Cortex of kidney (tissue), 1 donor: ENCODE data around the gene VPS26B.
"Not testable (repeated sequence)": the region's sequence is repeated elsewhere in the genome, so short reads cannot be mapped to it uniquely, and the experiment has no call there.

Experiments used
- DNase-seq: peaks from one replicate; lab custom pipeline; 2025; lab: John Stamatoyannopoulos, UW

The VPS26B gene

DNA sequence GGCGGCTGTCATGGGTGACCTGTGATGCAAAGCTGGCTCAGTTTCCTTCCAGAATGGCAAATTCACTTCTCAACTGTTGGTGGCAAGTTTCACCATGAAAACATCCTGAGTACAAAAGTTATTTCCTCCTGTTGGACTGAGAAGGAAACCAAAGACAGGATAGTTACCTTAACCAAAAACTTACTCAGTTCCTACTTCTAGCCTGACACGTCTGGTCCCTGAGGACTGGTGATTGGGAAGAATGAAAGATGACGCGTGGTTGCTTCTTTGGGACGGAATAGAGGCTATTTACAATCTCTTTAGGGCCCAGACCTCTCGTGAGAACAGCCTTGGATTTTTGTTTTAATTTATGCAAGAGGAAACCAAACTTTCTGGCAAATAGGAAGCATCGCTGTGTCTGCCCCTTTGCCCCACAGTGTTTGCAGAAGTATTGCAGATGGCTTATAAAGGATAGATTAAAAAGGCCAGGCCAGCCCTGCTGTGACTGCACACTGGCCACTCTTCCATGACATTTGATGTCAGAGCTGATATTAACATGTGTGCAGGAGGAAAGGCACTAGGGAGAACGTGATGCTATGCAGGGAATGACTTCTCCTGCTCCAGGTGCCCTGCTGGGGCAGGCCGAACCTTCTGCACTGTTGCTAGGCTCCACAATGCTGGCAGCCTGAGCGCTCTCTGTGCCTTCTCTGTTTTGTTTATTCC is 7.6 kb downstream of the VPS26B start:
- DNase-seq, result no peak

DNA sequence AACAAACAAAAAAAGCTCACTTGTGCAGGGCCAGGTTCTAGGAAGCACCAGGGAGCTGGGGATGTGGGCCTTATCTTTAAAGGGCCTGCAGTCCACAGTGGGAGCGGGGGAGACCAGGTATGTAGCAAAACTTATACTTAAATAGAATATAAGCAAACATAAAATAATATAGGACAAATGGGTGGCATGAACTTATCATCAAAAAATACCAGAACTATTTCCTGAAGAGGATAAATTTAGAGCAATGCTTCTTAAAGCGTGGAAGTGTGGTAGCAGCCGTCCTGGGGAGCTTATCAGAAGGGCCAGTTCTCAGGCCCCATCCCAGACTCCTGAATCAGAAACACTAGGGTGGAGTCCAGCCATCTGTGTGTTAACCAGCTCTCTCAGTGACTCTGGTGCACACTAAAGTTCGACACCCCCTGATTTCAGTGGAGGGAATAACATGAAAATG is 9.3 kb downstream of the VPS26B start:
- DNase-seq, result no peak

DNA sequence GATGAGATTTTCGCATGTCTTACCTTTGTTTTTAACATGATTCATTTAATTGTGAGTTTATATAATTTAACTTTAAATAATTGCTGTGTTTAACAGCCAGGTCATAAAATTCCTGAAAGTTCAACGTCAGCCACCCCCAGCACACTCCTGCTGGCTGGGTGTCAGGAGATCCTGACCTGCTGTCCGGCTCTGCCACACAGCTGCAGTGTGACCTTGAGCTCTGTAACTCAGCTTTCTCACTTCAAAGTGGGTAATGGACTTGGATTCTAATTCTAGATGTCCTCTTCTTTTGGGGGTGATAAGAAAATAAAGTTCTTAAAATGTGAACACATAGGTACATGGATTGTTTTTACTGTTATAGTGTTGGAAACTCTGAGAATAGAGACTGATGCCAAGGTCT is 10.9 kb downstream of the VPS26B start:
- no peak for DNase-seq

DNA sequence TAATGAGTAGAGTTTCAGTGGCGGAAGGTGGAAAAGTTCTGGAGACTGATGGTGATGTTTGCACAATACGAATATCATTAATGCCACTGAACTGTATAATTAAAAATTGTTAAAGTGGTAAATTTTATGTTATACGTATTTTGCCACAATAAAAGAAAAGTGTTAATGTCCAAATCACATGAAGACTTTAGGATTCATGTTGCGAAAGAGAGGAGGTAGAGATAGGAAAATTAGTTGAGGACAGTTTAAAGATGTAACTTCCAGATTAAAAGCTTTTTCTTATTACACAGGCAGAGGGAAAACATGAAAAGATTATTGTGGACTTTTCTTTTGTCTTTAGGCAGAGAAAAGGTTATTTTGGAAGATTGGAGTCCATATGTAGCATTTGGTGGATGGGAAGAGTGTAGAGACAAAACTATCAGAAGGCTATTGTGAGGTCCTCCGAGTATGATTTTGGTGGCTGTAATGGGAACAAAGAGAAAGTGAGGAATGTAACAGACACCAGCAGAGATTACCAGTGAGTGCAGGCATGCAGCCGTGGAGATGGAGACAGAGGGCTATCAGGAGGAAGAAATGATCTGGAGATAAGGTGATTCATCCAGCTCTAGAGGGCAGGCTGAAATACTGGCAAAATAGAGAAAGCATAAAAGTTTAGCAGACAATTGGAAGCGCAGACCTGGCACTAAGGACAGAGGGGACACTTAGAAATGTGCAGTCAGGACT is 12.5 kb downstream of the VPS26B start:
- DNase-seq, result no peak

DNA sequence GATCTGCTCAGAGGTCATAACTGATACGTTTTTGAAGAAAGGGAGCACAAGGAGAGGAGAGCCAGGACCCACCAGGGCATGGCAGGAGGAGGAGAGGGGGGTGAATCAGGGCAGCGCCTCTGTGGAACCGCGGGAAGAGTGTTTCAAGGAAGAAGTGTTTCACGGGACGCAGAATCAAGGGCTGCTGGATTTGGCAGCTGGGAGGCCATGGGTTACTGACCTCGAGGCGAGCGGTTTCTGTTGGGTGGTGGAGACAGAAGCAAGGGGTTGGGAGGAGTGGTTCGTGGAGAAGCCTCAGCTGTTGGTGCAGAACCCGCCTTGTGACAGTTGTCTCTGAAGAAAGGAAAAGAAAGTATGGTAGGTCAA is 13.1 kb downstream of the VPS26B start:
- no peak for DNase-seq

DNA sequence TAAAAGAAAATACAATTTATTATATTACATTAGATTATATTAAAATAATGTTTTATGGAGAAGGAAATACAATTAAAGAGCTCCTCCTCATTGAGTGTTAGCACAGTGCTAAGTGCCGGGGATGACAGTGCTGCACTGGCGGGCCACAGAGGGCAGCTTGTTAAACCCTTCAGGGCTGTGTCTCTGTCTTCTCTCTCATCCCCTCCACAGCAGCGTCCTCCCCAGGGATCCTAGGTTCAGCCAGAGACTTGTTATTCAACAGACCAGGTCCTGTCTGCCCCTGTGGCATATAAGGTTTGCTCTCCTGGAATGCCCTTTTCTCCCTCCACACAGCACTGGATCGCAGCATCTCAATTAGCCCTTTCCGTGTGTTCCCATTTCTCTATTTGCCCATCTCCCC is 14.5 kb downstream of the VPS26B start:
- no peak for DNase-seq

DNA sequence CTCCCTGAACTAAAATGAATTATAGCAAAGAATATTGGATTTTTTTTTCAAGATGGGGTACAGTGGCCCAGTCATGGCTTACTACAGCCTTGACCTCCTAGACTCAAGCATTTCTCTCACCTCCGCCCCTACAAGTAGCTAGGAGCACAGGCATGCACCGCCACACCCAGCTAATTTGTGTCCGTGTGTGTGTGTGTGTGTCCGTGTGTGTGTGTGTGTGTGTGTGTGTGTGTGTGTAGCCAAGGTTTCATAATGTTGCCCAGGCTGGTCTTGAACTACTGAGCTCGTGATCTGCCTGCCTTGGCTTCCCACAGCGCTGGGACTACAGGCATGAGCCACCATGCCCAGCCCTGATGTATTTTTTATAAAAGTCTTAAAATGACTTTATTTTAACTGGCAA is 16.1 kb downstream of the VPS26B start:
- no peak for DNase-seq

DNA sequence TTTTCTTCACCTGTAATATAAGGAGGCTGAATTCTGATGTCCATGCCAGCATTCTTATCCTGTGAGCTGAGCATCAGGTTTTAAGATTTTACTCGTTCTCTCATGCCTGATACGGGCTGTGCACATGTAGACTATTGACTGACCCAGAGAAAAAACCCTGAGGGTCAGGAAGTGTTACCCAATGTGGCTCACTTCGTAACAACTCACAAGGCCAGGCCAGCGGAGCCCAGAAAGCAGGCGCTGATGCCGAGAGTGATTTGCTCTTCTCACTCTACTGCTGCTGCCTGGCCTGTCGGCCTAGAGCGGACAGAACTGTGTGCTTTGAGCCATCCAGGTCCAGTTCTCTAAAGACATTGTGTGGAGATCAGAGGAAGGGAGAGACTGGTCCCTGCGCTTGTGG is 17.9 kb downstream of the VPS26B start:
- DNase-seq, result no peak

DNA sequence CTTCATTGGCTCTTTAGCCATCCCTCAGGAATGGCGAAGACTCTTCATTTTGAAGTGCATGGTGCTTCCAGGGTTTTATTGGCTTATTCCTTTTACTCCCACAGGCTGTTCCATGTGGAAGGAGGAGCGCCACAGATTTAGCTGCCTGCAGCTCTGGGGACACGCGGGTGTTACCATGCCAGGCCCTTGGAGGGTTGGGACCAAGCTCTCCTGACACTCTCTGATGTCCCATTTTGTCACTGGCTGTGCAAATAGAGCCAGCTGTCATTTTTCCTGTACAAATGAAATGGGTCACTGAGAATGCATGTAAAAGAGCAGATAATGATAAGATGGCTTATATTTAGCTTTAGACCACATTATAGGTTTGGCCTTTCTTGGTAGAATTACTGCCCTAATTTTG is 19.4 kb downstream of the VPS26B start:
- no peak for DNase-seq

DNA sequence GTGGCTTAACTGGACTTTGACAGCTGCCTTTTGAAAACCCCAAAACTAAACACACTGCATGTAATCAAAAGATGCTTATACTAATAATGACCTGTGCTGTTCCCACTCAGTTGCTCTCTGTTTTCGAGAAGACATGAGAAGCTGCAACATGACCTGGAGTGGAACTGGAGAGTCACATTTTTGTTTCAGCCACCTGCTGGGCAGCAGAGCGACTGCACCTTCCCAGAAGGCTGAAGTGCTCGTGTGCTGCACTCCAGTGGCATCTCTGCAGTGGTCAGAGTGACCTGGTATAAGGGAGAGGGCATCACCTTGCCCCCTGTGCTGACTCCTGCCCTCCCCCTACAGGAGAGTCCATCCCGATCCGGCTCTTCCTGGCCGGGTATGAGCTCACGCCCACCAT is 20.1 kb downstream of the VPS26B start:
- no peak for DNase-seq

DNA sequence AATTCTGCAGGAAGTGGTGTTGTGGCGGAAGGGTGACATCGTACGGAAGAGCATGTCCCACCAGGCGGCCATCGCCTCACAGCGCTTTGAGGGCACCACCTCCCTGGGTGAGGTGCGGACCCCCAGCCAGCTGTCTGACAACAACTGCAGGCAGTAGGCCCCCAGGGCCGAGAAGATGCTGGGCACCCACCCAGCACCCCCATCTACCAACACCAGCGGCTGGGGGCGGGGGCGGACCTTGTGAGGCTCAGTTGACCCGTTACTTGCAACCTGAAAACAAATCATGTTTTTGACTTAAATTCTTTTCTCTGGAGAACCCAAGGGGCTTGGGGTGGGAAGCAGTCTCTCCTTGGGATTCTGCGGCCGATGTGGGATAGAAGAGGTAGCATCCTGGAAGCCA is 21.0 kb downstream of the VPS26B start:
- DNase-seq, result no peak

DNA sequence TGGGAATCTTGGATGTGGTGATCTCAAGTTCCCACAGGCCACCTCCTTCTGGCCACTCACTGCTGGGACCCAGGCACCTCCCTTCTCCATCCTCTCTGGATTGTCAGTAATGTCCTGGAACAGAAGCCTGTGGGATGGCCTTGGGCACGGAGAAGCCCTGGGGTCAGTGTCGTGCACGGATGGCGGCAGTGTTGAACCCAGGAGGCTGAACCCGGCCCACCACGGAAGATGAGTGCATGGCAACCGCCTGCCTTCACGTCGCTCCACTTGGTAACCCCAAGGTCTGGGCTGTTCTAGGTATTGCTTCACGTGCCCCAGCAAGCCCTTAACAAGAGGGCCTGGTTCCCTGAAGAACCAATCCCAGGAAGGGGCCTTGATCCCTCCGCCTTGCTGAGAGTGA is 21.6 kb downstream of the VPS26B start:
- no peak for DNase-seq

DNA sequence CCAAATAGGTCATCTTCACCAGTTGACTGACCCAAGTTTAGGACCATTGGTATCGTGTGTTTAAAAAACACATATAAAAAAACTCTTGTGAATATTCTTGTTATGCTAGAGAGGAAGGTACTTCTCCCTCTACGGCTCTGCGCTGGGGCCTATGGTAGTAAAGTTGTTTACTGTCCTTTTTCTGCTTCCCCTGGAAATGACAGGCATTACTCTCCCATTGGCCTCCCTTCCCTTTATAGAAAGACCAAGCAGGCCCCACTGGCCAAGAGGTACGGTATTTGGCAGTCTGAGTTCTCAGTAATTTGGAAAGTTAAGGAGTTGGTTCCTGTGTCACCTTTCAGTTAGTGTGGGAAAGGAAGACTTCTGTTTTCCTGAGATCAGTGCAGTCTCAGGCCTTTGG is 22.2 kb downstream of the VPS26B start:
- no peak for DNase-seq

DNA sequence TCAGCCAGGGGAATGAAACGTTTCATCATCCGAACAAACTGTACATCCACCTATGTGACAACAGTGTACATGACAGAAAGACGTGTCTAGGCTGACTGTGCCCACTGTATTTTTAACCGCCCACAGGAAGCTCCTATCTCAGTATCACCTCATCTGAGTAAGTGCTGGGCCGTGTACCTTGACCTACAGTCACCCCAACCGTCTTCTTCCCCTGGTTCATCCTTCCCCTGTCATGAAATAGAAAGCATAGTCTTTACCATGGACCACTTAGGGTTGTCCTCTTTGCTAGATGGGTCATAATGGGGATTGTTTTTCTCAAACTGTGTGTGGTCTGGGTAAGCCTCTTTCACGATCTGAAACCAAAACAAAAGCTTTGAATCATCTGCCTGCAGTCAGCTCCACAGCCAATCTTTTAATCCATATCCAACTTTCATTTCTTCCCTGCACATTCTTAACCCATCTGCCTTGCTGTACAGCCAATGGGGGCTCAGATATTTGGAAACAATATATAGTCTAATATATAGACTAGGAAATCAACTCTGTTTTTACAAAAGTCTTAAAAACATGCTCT is 24.5 kb downstream of the VPS26B start:
- DNase-seq, result no peak

DNA sequence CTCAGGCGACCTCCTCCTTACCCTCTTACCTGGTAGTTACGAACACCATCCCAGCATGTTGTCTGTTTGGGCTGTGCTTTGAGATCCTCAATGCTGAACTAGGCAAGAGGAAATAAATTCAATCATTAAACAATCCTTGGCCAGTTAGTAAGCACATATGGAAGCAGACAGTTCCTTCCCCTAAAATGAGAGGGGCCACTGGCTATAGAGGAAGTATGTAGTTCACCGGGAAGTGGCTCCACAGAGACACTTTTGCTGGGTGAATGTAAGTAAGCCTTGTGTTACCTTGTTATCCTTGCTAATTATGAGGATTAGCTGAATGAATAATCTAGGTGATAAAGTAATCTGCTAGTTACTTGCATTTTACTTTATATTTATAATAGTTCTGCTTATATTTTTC is 25.8 kb downstream of the VPS26B start:
- no peak for DNase-seq

DNA sequence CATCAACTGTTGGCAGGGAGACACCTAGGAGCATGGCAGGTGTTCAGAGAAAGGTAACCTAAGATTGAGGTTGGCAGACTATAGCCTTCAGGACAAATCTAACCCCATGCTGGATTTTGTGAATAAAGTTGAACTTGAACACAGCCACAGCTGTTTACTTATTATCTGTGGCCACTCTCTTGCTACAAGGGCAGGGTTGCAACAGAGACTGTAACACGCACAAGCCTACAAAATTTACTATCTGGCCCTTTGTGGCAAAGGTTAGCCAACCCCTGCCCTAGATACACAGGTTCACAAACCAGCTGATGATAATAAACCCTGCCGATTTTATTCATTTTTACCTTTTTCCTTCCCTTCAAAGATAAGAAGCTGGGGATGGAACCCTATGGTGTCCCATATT is 26.2 kb downstream of the VPS26B start:
- no peak for DNase-seq

DNA sequence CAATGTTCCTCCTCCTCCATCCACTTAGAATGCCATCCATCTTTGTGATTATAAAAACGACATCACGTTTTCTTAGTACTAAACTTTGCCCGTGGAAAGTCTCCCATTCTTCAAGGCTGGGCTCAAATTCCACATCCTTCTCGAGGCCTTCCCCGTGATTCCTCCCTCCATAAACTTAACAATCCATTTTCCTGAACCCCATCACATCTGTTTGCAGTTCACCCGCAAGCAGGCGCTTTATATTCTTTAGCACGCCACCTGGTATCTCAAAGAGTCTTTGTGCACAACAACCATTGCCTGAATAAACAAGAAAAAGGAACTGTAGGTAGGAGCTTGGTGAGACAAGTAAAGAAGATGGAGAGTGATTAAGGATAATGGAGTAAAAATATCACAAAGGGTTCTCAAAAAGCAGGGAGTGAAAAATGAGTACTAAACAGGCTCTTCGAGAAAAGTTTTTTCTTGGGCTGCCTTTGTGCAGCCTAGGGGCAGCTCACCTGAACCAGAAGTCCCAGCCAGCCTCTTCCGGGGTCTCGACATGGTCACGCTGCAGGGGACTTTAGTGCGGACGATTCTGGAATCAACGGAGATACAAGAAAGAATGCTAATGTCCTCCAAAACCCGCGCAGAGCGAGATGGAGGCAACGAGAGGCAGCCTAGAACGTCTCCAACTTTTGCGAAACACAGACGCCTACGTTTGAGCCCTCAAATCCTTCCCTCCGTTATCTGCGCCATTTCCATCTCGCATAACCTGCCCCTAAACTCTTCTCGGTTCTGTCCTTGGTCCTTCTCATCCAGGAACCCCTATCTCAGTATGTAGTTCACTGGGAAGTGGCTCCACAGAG is 28.1 kb downstream of the VPS26B start:
- no peak for DNase-seq

DNA sequence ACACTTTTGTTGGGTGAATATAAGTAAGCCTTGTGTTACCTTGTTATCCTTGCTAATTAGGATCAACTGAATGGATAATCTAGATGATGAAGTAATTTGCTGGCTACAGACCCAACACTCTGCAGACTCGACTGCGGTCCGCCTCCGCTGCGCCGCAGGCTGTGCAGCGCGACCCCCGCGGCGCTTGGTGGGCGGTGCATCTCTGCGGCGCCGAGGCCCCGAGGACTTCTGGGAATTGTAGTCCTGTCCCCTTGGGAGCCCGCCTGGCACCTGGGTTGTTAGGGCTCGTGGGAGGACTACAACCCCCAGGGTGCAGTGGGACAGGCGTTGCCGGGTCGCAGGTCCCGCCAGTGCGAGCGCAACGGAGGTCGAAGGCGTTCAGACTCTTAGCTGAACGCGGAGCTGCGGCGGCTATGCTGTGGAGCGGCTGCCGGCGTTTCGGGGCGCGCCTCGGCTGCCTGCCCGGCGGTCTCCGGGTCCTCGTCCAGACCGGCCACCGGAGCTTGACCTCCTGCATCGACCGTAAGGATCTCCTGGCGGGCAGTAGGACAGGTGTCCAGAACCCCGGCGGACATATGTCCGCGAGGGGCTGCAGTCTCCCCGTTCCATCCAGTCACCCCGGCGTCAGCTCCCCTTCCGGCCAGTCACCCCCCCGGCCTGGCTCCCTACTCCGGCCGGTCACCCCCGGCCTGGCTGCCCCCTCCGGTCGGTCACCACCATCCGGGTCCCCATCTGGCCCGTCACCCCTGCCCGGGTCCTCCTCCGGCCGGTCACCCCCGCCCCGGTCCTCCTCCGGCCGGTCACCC is 28.9 kb downstream of the VPS26B start, which contains the start of the genes ACAD8 and THYN1:
Gene ACAD8, plus strand, starts transcription at position 381 of the 806 bp plus-strand sequence. Its CDS starts 33 bp downstream, at position 414.
Gene THYN1, minus strand, starts transcription at position 165 of the 806 bp plus-strand sequence. CDS start 470 bp downstream, outside the sequence.
- DNase-seq, result peak; percentile 87

DNA sequence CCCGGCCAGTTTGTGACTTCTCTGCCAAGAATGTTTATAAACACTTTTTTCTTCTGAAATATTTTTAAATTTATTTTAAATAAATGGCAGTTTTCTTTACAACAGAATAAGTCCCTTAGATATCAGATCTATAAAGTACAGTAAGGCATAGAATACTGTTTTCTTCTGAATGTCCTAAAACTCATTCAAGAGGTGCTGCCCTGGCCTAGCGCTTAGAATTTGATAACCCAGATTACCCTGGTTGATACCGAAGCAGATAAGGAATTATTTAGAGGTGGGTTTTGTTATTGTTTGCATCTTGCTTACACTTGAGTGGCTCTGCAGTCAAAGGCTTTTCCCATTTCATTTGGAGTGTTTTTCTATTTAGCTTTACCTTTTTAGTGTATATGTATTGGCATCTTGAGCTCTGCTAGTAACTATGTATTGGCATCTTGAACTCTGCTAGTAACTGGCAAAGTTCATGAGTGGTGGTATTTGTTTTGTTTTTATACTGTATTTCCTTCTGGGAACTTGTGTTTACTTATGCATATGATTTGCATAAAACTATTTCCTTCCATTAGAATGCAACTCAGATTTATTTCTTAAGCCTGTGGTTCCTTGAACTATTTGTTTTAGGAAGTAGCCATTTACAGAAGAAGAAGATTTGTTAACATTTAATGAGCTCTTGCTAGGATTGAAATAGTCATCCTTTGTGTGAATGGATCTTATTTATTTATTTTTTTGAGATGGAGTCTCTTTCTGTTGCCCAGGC is 30.1 kb downstream of the VPS26B start:
- DNase-seq, result no peak

DNA sequence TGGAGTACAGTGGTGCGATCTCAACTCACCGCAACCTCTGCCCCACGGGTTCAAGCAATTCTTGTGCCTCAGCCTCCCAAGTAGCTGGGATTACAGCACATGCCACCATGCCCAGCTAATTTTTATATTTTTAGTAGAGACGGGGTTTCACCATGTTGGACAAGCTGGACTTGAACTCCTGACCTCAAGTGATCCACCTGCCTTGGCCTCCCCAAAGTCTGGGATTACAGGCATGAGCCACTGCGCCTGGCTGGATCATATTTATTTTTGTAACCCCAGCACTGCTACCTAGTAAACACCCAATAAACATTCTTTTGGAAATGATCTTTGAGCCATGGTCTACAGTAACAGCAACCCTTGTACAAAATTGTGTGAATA is 30.7 kb downstream of the VPS26B start:
- DNase-seq, result not testable (repeated sequence)

DNA sequence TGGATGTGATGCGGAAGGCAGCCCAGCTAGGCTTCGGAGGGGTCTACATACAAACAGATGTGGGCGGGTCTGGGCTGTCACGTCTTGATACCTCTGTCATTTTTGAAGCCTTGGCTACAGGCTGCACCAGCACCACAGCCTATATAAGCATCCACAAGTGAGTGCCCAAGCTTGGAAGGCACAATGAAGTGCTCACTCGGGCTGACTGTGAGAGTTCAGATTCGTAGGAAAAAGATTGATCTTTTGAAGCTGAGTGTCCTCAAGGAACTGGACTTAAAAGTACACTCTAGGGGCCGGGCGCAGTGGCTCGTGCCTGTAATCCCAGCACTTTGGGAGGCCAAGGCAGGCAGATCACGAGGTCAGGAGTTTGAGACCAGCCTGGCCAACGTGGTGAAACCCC is 32.6 kb downstream of the VPS26B start:
- no peak for DNase-seq
